GM23338 (cell line): ENCODE data around the gene CTNND2. TPM values are rescaled to one million over a fixed set of nuclear protein-coding genes. Genes with fewer than 3 reads are reported as not detected.

Source experiments
- ATAC-seq: fragments of 200-7000 bp; cut with Tn5 transposase; 3 replicates; pipeline ENCODE4 v1.9.1; 2020
- DNase-seq: peaks from one replicate; pipeline ENCODE4 v3.0.0-alpha.2; 2015; ENCODE audit warnings: low spot score
- H2AFZ ChIP-seq: fragments of 200-600 bp; sonication (generic); 2 replicates; pipeline ENCODE4 v1.8.0; 2016; ENCODE audit warnings: antibody characterized with exemption, mild to moderate bottlenecking, moderate library complexity
- H3F3A ChIP-seq: fragments of 200-600 bp; sonication (generic); replicated peaks from 2 replicates; pipeline ENCODE4 v1.8.0; 2017; ENCODE audit warnings: antibody characterized with exemption, mixed run types, low read depth
- H3K27ac ChIP-seq: fragments of 200-600 bp; sonication (generic); 2 replicates; pipeline ENCODE4 v1.6.1; 2016; ENCODE audit warnings: low read depth
- H3K27me3 ChIP-seq: fragments of 200-600 bp; sonication (generic); 2 replicates; pipeline ENCODE4 v1.8.0; 2016; ENCODE audit warnings: mild to moderate bottlenecking, mixed run types, moderate library complexity; ENCODE audit not compliant: insufficient read depth
- H3K36me3 ChIP-seq: fragments of 200-600 bp; sonication (generic); 2 replicates; pipeline ENCODE4 v1.8.0; 2016; ENCODE audit warnings: mild to moderate bottlenecking; ENCODE audit not compliant: insufficient read depth
- H3K4me1 ChIP-seq: fragments of 200-600 bp; sonication (generic); 2 replicates; pipeline ENCODE4 v1.8.0; 2016; ENCODE audit warnings: mild to moderate bottlenecking, moderate library complexity; ENCODE audit not compliant: insufficient read depth
- H3K4me2 ChIP-seq: fragments of 200-600 bp; sonication (generic); 2 replicates; pipeline ENCODE4 v1.7.1; 2017; ENCODE audit warnings: mixed run types
- H3K4me3 ChIP-seq: fragments of 200-600 bp; sonication (generic); 2 replicates; pipeline ENCODE4 v1.6.1; 2016; ENCODE audit warnings: mixed run types
- H3K79me2 ChIP-seq: fragments of 200-600 bp; sonication (generic); replicated peaks from 2 replicates; pipeline ENCODE4 v1.8.0; 2017; ENCODE audit warnings: mild to moderate bottlenecking; ENCODE audit not compliant: insufficient read depth
- H3K9me2 ChIP-seq: fragments of 200-600 bp; sonication (generic); 2 replicates; pipeline ENCODE4 v1.8.0; 2017; ENCODE audit not compliant: insufficient read depth
- H4K20me1 ChIP-seq: fragments of 200-600 bp; sonication (generic); replicated peaks from 2 replicates; pipeline ENCODE4 v1.8.0; 2017; ENCODE audit warnings: mild to moderate bottlenecking; ENCODE audit not compliant: insufficient read depth
- H3K27ac Mint-ChIP-seq: 2 replicates; pipeline ENCODE4 v1.8.0; 2020; ENCODE audit warnings: inconsistent platforms, mild to moderate bottlenecking, moderate library complexity, mixed read lengths
- H3K27me3 Mint-ChIP-seq: 3 replicates; pipeline ENCODE4 v1.8.0; 2022; ENCODE audit warnings: low read depth, mild to moderate bottlenecking, moderate library complexity, mixed read lengths, inconsistent platforms; ENCODE audit not compliant: insufficient read depth, poor library complexity
- H3K36me3 Mint-ChIP-seq: 3 replicates; pipeline ENCODE4 v1.8.0; 2021; ENCODE audit warnings: low read depth, mild to moderate bottlenecking, inconsistent platforms, moderate library complexity, mixed read lengths
- H3K4me1 Mint-ChIP-seq: 3 replicates; pipeline ENCODE4 v1.8.0; 2020; ENCODE audit warnings: mild to moderate bottlenecking, inconsistent platforms, mixed read lengths
- H3K4me3 Mint-ChIP-seq: 3 replicates; pipeline ENCODE4 v1.8.0; 2021; ENCODE audit warnings: moderate library complexity, mild to moderate bottlenecking, inconsistent platforms, mixed read lengths
- H3K9me3 Mint-ChIP-seq: 3 replicates; pipeline ENCODE4 v1.8.0; 2020; ENCODE audit warnings: moderate library complexity, mild to moderate bottlenecking, inconsistent platforms, mixed read lengths
- CREB1 ChIP-seq: fragments of 250-450 bp; sonication (Bioruptor Pico); IDR thresholded peaks from 2 replicates; pipeline ENCODE4 v1.5.0; 2020; ENCODE audit warnings: low read depth, mild to moderate bottlenecking, moderate library complexity
- EZH2 ChIP-seq: fragments of 200-600 bp; sonication (generic); IDR thresholded peaks from one replicate; pipeline ENCODE4 v1.8.0; 2017; ENCODE audit warnings: antibody characterized with exemption, mild to moderate bottlenecking, low read depth; ENCODE audit not compliant: unreplicated experiment
- EZH2phosphoT487 ChIP-seq: fragments of 200-600 bp; sonication (generic); IDR thresholded peaks from one replicate; pipeline ENCODE4 v1.8.1; 2018; ENCODE audit warnings: antibody characterized with exemption; ENCODE audit not compliant: unreplicated experiment
- JUNB ChIP-seq: IDR thresholded peaks from one replicate; pipeline ENCODE4 v1.6.1; 2016; ENCODE audit warnings: antibody characterized with exemption; ENCODE audit not compliant: unreplicated experiment
- NANOG ChIP-seq: IDR thresholded peaks from 2 replicates; pipeline ENCODE4 v1.6.1; 2016; ENCODE audit warnings: antibody characterized with exemption, borderline replicate concordance
- POLR2AphosphoS5 ChIP-seq: IDR thresholded peaks from 2 replicates; pipeline ENCODE4 v1.6.1; 2016; ENCODE audit warnings: antibody characterized with exemption, low read depth
- STAT1 ChIP-seq: IDR thresholded peaks from one replicate; pipeline ENCODE4 v1.6.1; 2016; ENCODE audit warnings: antibody characterized with exemption; ENCODE audit not compliant: unreplicated experiment
- ZNF114 ChIP-seq: fragments of 250-450 bp; sonication (Bioruptor Pico); IDR thresholded peaks from 2 replicates; pipeline ENCODE4 v1.5.0; 2020; ENCODE audit warnings: mild to moderate bottlenecking, moderate library complexity
- ZNF331 ChIP-seq: fragments of 250-450 bp; sonication (Bioruptor Pico); IDR thresholded peaks from 2 replicates; pipeline ENCODE4 v1.5.0; 2020; ENCODE audit warnings: low read depth, mild to moderate bottlenecking, moderate library complexity
- polyA plus RNA-seq: library from polyadenylated mRNA; unstranded; fragments of >200 nt; fragmentation: Nextera tagmentation; extraction: Ambion mirVana; gene quantifications from 2 replicates; pipeline ENCODE4 v1.2.1, GENCODE V29; 2016
- total RNA-seq: library from RNA; depleted of rRNA; stranded (reverse); fragments of >200 nt; shearing (Covaris generic); gene quantifications from 2 replicates; pipeline ENCODE4 v1.2.3, GENCODE V29; 2014
- TF ChIP-seq, protein P1 (sequence below): IDR thresholded peaks from 2 replicates; pipeline ENCODE4 v1.6.1; 2016; ENCODE audit warnings: antibody characterized with exemption
- TF ChIP-seq, protein P2 (sequence below), 2 experiments: fragments of 200-600 bp in 1 of 2; sonication (generic) in 1 of 2; conservative IDR thresholded peaks; 2 replicates each; pipeline versions ENCODE4 v1.5.1 to v1.6.1; 2016 to 2017; ENCODE audit warnings: antibody characterized with exemption in 2 of 2, low read depth in 2 of 2, mild to moderate bottlenecking in 2 of 2, moderate library complexity in 1 of 2
- TF ChIP-seq, protein P3 (sequence below): IDR thresholded peaks from one replicate; pipeline ENCODE4 v1.6.1; 2018; ENCODE audit warnings: antibody characterized with exemption; ENCODE audit not compliant: unreplicated experiment
- TF ChIP-seq, protein P4 (sequence below): fragments of 250-450 bp; sonication (Bioruptor Pico); IDR thresholded peaks from 2 replicates; pipeline ENCODE4 v1.5.0; 2020; ENCODE audit warnings: mild to moderate bottlenecking, moderate library complexity

The CTNND2 gene
- total and polyA plus RNA-seq, 2 experiments from 2014 or later, result 5.1 to 7.0 TPM

DNA sequence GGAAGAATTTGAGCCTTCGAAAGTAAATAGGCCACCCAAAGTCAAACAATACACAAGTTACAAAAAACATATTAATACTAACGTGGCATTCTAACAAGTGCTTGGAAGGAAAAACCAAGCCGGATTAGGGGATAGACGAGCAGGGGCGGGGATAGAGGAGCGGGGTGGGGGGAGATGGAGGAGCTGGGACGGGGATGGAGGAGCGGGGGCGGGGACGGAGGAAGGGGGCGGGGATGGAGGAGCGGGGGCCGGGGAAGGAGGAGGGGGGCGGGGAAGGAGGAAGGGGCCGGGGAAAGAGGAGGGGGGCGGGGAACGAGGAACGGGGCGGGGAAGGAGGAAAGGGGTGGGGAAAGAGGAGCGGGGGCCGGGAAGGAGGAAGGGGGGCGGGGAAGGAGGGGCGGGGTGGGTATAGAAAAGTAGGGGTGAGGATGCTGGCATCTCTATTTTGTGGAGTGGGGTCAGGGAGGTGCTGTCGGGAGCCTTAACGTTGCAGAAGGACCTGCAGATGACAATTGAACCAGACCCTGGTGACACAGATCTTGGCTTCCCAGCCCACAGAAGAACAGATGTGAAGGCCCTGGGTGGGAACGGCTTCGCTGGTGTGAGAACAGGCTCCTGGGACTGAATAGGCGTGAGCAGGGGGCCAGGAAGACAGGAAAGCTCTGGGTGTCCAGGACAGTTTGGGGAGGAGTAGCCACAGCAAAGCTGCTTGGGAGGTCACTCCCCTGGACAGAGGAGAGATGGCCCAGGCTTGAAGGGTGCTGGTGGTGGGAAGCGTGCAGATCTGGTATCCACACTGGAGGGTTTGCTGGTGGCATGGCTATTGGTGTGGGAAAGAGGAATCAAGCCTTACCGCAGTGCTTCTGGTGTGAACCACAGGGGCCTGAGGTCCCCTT, 909.9 kb downstream of the CTNND2 start:
- Histone ChIP-seq H4K20me1 (no peaks in the 10 kb centered on the region), H2AFZ (no peak overlapping the region), H3K4me2 (peak overlapping the region; percentile 75), H3F3A (no peaks in the 10 kb centered on the region), H3K27me3 (no peaks in the 10 kb centered on the region), H3K79me2 (no peaks in the 10 kb centered on the region), H3K36me3 (no peaks in the 10 kb centered on the region), H3K9me2 (no peaks in the 10 kb centered on the region), H3K4me1 (peaks cover 8% of the 10 kb centered on the region), H3K4me3 (peak overlapping the region; percentile 42), H3K27ac (no peak overlapping the region)
- Mint-ChIP-seq H3K36me3 (no peaks in the 10 kb centered on the region), H3K27me3 (peaks cover 4% of the 10 kb centered on the region), H3K9me3 (no peaks in the 10 kb centered on the region), H3K27ac (no peak overlapping the region), H3K4me1 (no peaks in the 10 kb centered on the region), H3K4me3 (no peak overlapping the region)
- ATAC-seq (peak; percentile 54), DNase-seq (peak; percentile 57)
- no peak for TF ChIP-seq POLR2AphosphoS5
- TF ChIP-seq EZH2phosphoT487, result no peak
- TF ChIP-seq, protein P1, sequence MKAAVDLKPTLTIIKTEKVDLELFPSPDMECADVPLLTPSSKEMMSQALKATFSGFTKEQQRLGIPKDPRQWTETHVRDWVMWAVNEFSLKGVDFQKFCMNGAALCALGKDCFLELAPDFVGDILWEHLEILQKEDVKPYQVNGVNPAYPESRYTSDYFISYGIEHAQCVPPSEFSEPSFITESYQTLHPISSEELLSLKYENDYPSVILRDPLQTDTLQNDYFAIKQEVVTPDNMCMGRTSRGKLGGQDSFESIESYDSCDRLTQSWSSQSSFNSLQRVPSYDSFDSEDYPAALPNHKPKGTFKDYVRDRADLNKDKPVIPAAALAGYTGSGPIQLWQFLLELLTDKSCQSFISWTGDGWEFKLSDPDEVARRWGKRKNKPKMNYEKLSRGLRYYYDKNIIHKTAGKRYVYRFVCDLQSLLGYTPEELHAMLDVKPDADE, result no peak
- TF ChIP-seq NANOG, result no peak
- TF ChIP-seq STAT1, result no peak
- TF ChIP-seq, protein P2, sequence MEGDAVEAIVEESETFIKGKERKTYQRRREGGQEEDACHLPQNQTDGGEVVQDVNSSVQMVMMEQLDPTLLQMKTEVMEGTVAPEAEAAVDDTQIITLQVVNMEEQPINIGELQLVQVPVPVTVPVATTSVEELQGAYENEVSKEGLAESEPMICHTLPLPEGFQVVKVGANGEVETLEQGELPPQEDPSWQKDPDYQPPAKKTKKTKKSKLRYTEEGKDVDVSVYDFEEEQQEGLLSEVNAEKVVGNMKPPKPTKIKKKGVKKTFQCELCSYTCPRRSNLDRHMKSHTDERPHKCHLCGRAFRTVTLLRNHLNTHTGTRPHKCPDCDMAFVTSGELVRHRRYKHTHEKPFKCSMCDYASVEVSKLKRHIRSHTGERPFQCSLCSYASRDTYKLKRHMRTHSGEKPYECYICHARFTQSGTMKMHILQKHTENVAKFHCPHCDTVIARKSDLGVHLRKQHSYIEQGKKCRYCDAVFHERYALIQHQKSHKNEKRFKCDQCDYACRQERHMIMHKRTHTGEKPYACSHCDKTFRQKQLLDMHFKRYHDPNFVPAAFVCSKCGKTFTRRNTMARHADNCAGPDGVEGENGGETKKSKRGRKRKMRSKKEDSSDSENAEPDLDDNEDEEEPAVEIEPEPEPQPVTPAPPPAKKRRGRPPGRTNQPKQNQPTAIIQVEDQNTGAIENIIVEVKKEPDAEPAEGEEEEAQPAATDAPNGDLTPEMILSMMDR (conservative IDR thresholded peaks at IDR 0.05; ENCODE audit: low read depth in 2 of 2), result no peak
- TF ChIP-seq, protein P3, sequence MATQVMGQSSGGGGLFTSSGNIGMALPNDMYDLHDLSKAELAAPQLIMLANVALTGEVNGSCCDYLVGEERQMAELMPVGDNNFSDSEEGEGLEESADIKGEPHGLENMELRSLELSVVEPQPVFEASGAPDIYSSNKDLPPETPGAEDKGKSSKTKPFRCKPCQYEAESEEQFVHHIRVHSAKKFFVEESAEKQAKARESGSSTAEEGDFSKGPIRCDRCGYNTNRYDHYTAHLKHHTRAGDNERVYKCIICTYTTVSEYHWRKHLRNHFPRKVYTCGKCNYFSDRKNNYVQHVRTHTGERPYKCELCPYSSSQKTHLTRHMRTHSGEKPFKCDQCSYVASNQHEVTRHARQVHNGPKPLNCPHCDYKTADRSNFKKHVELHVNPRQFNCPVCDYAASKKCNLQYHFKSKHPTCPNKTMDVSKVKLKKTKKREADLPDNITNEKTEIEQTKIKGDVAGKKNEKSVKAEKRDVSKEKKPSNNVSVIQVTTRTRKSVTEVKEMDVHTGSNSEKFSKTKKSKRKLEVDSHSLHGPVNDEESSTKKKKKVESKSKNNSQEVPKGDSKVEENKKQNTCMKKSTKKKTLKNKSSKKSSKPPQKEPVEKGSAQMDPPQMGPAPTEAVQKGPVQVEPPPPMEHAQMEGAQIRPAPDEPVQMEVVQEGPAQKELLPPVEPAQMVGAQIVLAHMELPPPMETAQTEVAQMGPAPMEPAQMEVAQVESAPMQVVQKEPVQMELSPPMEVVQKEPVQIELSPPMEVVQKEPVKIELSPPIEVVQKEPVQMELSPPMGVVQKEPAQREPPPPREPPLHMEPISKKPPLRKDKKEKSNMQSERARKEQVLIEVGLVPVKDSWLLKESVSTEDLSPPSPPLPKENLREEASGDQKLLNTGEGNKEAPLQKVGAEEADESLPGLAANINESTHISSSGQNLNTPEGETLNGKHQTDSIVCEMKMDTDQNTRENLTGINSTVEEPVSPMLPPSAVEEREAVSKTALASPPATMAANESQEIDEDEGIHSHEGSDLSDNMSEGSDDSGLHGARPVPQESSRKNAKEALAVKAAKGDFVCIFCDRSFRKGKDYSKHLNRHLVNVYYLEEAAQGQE, result no peak
- no peak for TF ChIP-seq ZNF331 (CRISPR knock-in tag)
- no peak for TF ChIP-seq CREB1 (CRISPR knock-in tag)
- TF ChIP-seq, protein P4, sequence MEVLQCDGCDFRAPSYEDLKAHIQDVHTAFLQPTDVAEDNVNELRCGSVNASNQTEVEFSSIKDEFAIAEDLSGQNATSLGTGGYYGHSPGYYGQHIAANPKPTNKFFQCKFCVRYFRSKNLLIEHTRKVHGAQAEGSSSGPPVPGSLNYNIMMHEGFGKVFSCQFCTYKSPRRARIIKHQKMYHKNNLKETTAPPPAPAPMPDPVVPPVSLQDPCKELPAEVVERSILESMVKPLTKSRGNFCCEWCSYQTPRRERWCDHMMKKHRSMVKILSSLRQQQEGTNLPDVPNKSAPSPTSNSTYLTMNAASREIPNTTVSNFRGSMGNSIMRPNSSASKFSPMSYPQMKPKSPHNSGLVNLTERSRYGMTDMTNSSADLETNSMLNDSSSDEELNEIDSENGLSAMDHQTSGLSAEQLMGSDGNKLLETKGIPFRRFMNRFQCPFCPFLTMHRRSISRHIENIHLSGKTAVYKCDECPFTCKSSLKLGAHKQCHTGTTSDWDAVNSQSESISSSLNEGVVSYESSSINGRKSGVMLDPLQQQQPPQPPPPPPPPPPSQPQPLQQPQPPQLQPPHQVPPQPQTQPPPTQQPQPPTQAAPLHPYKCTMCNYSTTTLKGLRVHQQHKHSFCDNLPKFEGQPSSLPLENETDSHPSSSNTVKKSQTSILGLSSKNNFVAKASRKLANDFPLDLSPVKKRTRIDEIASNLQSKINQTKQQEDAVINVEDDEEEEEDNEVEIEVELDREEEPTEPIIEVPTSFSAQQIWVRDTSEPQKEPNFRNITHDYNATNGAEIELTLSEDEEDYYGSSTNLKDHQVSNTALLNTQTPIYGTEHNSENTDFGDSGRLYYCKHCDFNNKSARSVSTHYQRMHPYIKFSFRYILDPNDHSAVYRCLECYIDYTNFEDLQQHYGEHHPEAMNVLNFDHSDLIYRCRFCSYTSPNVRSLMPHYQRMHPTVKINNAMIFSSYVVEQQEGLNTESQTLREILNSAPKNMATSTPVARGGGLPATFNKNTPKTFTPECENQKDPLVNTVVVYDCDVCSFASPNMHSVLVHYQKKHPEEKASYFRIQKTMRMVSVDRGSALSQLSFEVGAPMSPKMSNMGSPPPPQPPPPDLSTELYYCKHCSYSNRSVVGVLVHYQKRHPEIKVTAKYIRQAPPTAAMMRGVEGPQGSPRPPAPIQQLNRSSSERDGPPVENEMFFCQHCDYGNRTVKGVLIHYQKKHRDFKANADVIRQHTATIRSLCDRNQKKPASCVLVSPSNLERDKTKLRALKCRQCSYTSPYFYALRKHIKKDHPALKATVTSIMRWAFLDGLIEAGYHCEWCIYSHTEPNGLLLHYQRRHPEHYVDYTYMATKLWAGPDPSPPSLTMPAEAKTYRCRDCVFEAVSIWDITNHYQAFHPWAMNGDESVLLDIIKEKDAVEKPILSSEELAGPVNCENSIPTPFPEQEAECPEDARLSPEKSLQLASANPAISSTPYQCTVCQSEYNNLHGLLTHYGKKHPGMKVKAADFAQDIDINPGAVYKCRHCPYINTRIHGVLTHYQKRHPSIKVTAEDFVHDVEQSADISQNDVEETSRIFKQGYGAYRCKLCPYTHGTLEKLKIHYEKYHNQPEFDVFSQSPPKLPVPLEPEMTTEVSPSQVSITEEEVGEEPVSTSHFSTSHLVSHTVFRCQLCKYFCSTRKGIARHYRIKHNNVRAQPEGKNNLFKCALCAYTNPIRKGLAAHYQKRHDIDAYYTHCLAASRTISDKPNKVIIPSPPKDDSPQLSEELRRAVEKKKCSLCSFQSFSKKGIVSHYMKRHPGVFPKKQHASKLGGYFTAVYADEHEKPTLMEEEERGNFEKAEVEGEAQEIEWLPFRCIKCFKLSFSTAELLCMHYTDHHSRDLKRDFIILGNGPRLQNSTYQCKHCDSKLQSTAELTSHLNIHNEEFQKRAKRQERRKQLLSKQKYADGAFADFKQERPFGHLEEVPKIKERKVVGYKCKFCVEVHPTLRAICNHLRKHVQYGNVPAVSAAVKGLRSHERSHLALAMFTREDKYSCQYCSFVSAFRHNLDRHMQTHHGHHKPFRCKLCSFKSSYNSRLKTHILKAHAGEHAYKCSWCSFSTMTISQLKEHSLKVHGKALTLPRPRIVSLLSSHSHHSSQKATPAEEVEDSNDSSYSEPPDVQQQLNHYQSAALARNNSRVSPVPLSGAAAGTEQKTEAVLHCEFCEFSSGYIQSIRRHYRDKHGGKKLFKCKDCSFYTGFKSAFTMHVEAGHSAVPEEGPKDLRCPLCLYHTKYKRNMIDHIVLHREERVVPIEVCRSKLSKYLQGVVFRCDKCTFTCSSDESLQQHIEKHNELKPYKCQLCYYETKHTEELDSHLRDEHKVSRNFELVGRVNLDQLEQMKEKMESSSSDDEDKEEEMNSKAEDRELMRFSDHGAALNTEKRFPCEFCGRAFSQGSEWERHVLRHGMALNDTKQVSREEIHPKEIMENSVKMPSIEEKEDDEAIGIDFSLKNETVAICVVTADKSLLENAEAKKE, result no peak
- no peak for TF ChIP-seq JUNB
- no peak for TF ChIP-seq EZH2
- no peak for TF ChIP-seq ZNF114 (CRISPR knock-in tag)
